CD4-positive, alpha-beta T cell treated with Interferon gamma for 1 hour (primary cell): ENCODE data around the gene IPPK.
"Not testable (repeated sequence)": the region's sequence is repeated elsewhere in the genome, so short reads cannot be mapped to it uniquely, and the experiment has no call there.

Experiments
- DNase-seq: peaks from one replicate; pipeline ENCODE4 v3.0.0-alpha.2; 2020

The IPPK gene

DNA sequence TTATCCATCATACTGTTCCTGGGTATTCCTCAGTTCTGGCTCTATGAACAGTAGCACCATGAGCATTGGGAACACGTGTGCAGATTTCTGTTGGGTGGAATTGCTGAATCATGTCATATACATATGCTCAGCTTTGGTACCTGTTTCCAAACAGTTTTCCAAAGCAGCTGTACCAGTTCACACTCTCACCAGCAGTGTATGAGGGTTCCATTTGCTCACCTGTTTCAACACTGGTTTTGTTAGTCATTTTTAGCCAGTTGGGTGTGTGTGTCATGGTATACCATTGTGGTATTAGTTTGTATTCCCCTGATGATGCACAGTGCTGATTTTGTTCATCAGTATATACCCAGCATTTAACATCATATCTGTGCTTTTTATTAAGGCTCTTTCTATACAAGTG, 77.4 kb downstream of the IPPK start:
- no peak for DNase-seq

GRCh38 chr9:92590377-92590776, 79.6 kb downstream of the IPPK start:
- DNase-seq: no peak

- DNase-seq: no peak
Measured at GRCh38 chr9:92589923-92590322, 80.0 kb downstream of the IPPK start.

DNA sequence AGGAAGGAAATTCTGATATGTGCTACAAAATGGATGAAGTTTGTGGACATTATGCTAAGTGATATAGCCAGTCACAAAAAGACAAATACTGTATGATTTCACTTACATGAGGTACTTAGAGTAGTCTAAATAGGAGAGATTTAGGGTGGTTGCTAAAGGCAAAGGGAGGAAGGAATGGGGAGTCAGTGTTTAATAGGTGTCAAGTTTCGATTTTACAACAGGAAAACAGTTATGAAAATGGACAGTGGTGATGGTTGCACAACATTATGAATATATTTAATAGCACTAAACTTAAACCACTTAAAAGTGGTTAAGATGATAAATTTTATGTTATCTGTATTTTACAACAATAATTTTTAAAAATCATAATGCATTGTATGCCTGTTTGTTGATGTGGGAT, 93.8 kb downstream of the IPPK start:
- no peak for DNase-seq

DNA sequence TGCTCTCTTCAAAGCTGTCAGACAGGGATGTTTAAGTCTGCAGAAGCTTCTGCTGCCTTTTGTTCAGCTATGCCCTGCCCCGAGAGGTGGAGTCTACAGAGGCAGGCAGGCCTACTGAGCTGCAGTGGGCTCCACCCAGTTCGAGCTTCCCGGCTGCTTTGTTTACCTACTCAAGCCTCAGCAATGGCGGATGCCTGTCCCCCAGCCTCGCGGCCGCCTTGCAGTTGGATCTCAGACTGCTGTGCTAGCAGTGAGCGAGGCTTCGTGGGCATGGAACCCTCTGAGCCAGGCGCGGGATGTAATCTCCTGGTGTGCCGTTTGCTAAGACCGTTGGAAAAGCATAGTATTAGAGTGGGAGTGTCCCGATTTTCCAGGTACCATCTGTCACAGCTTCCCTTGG, 96.3 kb downstream of the IPPK start:
- DNase-seq: not testable (repeated sequence)

- not testable (repeated sequence) for DNase-seq
Measured at GRCh38 chr9:92571871-92572270, 98.1 kb downstream of the IPPK start.

GRCh38 chr9:92564982-92565381, 104.9 kb downstream of the IPPK start:
- DNase-seq: no peak

DNA sequence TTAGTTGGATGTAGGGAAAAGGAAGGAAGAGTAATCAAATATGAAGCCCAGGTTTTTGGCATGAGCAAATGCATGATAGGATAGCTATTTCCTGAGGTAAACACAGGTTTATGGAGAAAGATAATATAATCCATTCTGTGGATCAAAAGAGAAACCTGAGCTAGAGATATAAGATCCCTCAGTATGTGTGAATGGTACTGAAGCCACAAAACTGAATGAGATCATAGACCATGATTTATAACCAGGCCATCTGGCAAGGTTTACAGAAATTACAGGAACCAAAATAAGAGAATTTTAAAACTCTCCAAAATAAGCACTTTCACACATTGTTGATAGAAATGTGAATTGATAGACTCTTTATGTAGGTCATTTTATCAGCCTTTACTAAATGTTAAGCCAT, 105.4 kb downstream of the IPPK start:
- DNase-seq: no peak
